ENCODE measurements around the gene PET100. TPM values are rescaled to one million over a fixed set of nuclear protein-coding genes. Genes with fewer than 3 reads are reported as not detected.

PET100 gene
- polyA plus RNA-seq, 1 donor (not counting 4 experiments of a cell fraction or from before 2014, with no cell fraction given), result 85.8 TPM

DNA sequence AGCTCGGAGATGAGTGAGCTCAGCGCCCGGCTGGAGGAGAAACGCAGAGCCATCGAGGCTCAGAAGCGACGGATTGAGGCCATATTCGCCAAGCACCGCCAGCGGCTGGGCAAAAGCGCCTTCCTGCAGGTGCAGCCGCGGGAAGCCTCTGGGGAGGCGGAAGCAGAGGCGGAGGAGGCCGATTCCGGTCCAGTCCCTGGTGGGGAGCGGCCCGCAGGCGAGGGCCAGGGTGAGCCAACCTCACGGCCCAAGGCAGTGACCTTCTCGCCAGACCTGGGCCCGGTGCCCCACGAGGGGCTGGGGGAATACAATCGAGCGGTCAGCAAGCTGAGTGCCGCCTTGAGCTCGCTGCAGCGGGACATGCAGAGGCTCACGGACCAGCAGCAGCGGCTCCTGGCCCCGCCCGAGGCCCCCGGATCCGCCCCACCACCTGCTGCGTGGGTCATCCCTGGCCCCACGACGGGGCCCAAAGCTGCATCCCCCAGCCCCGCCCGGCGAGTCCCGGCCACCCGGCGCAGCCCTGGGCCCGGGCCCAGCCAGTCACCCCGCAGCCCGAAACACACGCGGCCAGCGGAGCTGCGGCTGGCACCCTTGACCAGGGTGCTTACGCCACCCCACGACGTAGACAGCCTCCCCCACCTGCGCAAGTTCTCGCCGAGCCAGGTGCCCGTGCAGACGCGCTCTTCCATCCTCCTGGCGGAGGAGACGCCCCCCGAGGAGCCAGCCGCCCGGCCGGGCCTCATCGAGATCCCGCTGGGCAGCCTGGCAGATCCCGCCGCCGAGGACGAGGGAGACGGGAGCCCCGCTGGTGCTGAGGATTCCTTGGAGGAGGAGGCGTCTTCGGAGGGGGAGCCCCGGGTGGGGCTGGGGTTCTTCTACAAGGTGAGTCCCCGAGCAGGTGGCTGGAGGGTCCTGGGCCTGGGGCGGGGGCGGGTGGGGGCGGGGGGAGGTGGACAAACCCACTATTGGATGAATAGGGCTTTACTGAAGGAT lies 17.0 kb upstream of the PET100 start:
- Histone ChIP-seq H3K27ac (ENCODE audit: control insufficient read depth, insufficient read depth, low read length) (no peak overlapping the region), H2AFZ (ENCODE audit: control insufficient read depth, low read length) (no peak overlapping the region), H3K9ac (ENCODE audit: control insufficient read depth, extremely low read depth, insufficient read depth, low read length) (no peak overlapping the region), H3K27me3 (ENCODE audit: control insufficient read depth, extremely low read depth, insufficient read depth, low read length) (no peaks in the 10 kb centered on the region), H3K9me1 (ENCODE audit: control insufficient read depth, extremely low read depth, insufficient read depth, low read length) (no peaks in the 10 kb centered on the region), H4K20me1 (ENCODE audit: control insufficient read depth, extremely low read depth, insufficient read depth, low read length) (no peaks in the 10 kb centered on the region), H3K4me2 (ENCODE audit: control insufficient read depth, extremely low read depth, insufficient read depth, low read depth, low read length) (no peak overlapping the region), H3K36me3 (ENCODE audit: control insufficient read depth in 2 of 2, extremely low read depth in 1 of 2, insufficient read depth in 2 of 2, low read length in 2 of 2) (peaks cover 13 to 16% of the 10 kb centered on the region in 2 experiments), H3K79me2 (ENCODE audit: control insufficient read depth, insufficient read depth, low read length) (no peaks in the 10 kb centered on the region), H3K9me3 (ENCODE audit: control insufficient read depth, low read depth, low read length) (no peaks in the 10 kb centered on the region), H3K4me3 (ENCODE audit: control insufficient read depth in 2 of 3, extremely low read depth in 1 of 3, insufficient read depth in 2 of 3, low read depth in 1 of 3, low read length in 3 of 3) (no peak overlapping the region), H3K4me1 (ENCODE audit: control insufficient read depth, extremely low read depth, insufficient read depth, low read length) (no peaks in the 10 kb centered on the region)
- dilution Hi-C loops (cut with MboI; ENCODE audit: extremely low pct_ligation_motif_present, low sequenced_read_pairs), result no loop called here
- DNase-seq (ENCODE audit: low read depth, low spot score) (no peak), FAIRE-seq (no peak)
- TF ChIP-seq EZH2 (IDR thresholded peaks at IDR 0.05; ENCODE audit: low read length), result no peak
- TF ChIP-seq, protein P1, sequence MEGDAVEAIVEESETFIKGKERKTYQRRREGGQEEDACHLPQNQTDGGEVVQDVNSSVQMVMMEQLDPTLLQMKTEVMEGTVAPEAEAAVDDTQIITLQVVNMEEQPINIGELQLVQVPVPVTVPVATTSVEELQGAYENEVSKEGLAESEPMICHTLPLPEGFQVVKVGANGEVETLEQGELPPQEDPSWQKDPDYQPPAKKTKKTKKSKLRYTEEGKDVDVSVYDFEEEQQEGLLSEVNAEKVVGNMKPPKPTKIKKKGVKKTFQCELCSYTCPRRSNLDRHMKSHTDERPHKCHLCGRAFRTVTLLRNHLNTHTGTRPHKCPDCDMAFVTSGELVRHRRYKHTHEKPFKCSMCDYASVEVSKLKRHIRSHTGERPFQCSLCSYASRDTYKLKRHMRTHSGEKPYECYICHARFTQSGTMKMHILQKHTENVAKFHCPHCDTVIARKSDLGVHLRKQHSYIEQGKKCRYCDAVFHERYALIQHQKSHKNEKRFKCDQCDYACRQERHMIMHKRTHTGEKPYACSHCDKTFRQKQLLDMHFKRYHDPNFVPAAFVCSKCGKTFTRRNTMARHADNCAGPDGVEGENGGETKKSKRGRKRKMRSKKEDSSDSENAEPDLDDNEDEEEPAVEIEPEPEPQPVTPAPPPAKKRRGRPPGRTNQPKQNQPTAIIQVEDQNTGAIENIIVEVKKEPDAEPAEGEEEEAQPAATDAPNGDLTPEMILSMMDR (optimal IDR thresholded peaks at IDR 0.05 in 1 of 3, IDR thresholded peaks at IDR 0.05 in 1 of 3, conservative IDR thresholded peaks at IDR 0.05 in 1 of 3; ENCODE audit: extremely low read depth in 1 of 3, insufficient read depth in 2 of 3, low read length in 3 of 3), result no peak

DNA sequence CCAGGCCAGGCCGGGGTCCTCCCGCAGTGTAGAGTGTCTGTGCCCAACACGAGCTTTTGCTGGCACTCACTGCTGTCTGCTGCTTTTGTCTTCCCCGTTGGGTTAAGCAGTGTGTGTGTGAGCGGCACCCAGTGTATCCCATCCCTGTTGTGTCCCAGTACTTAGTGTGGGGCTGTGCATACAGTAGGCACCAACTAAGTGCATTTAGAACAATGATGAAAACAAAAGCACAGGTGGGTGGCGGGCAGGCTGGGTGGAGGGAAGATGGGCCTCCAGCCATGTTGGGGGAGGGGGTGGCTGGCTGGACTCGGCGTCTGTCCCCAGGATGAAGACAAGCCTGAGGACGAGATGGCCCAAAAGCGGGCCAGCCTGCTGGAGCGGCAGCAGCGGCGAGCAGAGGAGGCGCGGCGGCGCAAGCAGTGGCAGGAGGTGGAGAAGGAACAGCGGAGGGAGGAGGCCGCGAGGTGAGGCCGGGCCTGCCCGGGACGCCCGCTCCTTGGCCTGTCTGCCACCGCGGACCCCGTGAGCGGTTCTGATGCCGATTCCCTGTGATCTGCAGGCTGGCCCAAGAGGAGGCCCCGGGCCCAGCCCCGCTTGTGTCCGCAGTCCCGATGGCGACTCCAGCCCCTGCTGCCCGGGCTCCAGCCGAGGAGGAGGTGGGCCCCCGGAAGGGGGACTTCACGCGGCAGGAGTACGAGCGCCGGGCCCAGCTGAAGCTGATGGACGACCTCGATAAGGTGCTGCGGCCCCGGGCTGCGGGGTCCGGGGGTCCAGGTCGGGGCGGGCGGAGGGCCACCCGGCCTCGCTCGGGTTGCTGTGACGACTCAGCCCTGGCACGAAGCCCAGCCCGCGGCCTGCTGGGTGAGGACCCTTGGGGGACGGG lies 14.5 kb upstream of the PET100 start:
- dilution Hi-C loops (cut with MboI; ENCODE audit: extremely low pct_ligation_motif_present, low sequenced_read_pairs), result no loop called here
- no peak overlapping the region for H3K9ac ChIP-seq (ENCODE audit: control insufficient read depth, extremely low read depth, insufficient read depth, low read length)
- no peaks in the 10 kb centered on the region for H3K79me2 ChIP-seq (ENCODE audit: control insufficient read depth, insufficient read depth, low read length)
- H3K36me3 ChIP-seq (ENCODE audit: control insufficient read depth in 2 of 2, extremely low read depth in 1 of 2, insufficient read depth in 2 of 2, low read length in 2 of 2), result peaks cover 11 to 12% of the 10 kb centered on the region in 2 experiments
- FAIRE-seq (no peak), DNase-seq (ENCODE audit: low read depth, low spot score) (no peak)
- no peaks in the 10 kb centered on the region for H3K9me3 ChIP-seq (ENCODE audit: control insufficient read depth, low read depth, low read length)
- H3K9me1 ChIP-seq (ENCODE audit: control insufficient read depth, extremely low read depth, insufficient read depth, low read length), result no peaks in the 10 kb centered on the region
- H4K20me1 ChIP-seq (ENCODE audit: control insufficient read depth, extremely low read depth, insufficient read depth, low read length), result no peaks in the 10 kb centered on the region
- H3K4me1 ChIP-seq (ENCODE audit: control insufficient read depth, extremely low read depth, insufficient read depth, low read length), result no peaks in the 10 kb centered on the region
- no peak overlapping the region for H3K4me2 ChIP-seq (ENCODE audit: control insufficient read depth, extremely low read depth, insufficient read depth, low read depth, low read length)
- no peak overlapping the region for H2AFZ ChIP-seq (ENCODE audit: control insufficient read depth, low read length)
- no peak overlapping the region for H3K4me3 ChIP-seq (ENCODE audit: control insufficient read depth in 2 of 3, extremely low read depth in 1 of 3, insufficient read depth in 2 of 3, low read depth in 1 of 3, low read length in 3 of 3)
- no peak overlapping the region for H3K27ac ChIP-seq (ENCODE audit: control insufficient read depth, insufficient read depth, low read length)
- TF ChIP-seq, protein P1 (optimal IDR thresholded peaks at IDR 0.05 in 1 of 3, IDR thresholded peaks at IDR 0.05 in 1 of 3, conservative IDR thresholded peaks at IDR 0.05 in 1 of 3; ENCODE audit: extremely low read depth in 1 of 3, insufficient read depth in 2 of 3, low read length in 3 of 3), result no peak
- no peak for TF ChIP-seq EZH2 (IDR thresholded peaks at IDR 0.05; ENCODE audit: low read length)
- H3K27me3 ChIP-seq (ENCODE audit: control insufficient read depth, extremely low read depth, insufficient read depth, low read length), result no peaks in the 10 kb centered on the region
